ENCODE measurements around the gene IL17REL. TPM values are rescaled to one million over a fixed set of nuclear protein-coding genes. Genes with fewer than 3 reads are reported as not detected.

Gene IL17REL
- total and polyA plus RNA-seq, 2 of the 13 experiments (the other 11 are each of a cell fraction or from before 2014, with no cell fraction given), result not detected

GRCh38 chr22:49949914-49950292 is 62.7 kb downstream of the IL17REL start (continued):
- TF ChIP-seq ZNF407 (CRISPR knock-in tag; IDR thresholded peaks at IDR 0.05; ENCODE audit: not compliant biosample characterization), result no peak
- TF ChIP-seq CEBPZ (IDR thresholded peaks at IDR 0.05; ENCODE audit: low read length), result no peak
- no peak for TF ChIP-seq HINFP (CRISPR knock-in tag; IDR thresholded peaks at IDR 0.05; ENCODE audit: low read depth)
- TF ChIP-seq KLF6 (CRISPR knock-in tag; IDR thresholded peaks at IDR 0.05), result no peak
- TF ChIP-seq PITX1 (CRISPR knock-in tag; IDR thresholded peaks at IDR 0.05), result no peak
- TF ChIP-seq ZNF776 (CRISPR knock-in tag; IDR thresholded peaks at IDR 0.05), result no peak
- no peak for TF ChIP-seq ZFP37 (CRISPR knock-in tag; IDR thresholded peaks at IDR 0.05; ENCODE audit: borderline replicate concordance)
- TF ChIP-seq TFDP2 (CRISPR knock-in tag; IDR thresholded peaks at IDR 0.05), result no peak
- TF ChIP-seq NBN (conservative IDR thresholded peaks at IDR 0.05), result no peak
- TF ChIP-seq PRPF4 (IDR thresholded peaks at IDR 0.05; ENCODE audit: low read depth, low read length, poor library complexity, severe bottlenecking), result no peak
- TF ChIP-seq FUBP1 (CRISPR knock-in tag; IDR thresholded peaks at IDR 0.05; ENCODE audit: borderline replicate concordance), result no peak
- TF ChIP-seq ZNF782 (CRISPR knock-in tag; IDR thresholded peaks at IDR 0.05; ENCODE audit: borderline replicate concordance), result no peak
- no peak; the same call in 1 of the 2 replicates for TF ChIP-seq RBFOX2 (IDR thresholded peaks at IDR 0.05; ENCODE audit: low read depth, low read length)

All from HepG2 (cell line).